ENCODE measurements around the gene CHCHD6.
"Not testable (repeated sequence)": the region's sequence is repeated elsewhere in the genome, so short reads cannot be mapped to it uniquely, and the experiment has no call there.

The CHCHD6 gene

GRCh38 chr3:126782536-126782935 lies 78.5 kb downstream of the CHCHD6 start:
- H3K4me3 ChIP-seq (ENCODE audit: low read depth, low read length), result no peak overlapping the region
- no peak for TF ChIP-seq CTCF (IDR thresholded peaks at IDR 0.05; ENCODE audit: borderline replicate concordance, insufficient read depth, low read depth, low read length)

DNA sequence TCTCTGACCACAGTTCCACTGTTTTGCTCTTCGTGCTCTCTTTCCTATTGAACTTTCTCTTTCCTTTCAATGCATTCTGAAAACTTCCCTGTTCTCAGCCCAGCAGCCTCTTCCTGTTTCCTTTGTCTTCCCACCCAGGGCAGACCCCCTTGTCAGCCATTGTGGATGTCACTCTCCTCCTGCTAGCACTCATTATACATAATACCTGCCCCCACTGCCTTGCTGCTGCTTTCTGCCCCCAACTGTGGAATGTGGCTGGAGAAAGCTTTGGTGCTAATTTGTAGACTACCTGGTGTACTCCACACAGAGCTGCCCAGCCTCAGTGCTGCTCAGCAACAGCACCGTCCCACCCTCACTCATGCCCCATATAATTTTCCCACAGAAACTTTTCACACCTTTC lies 80.2 kb downstream of the CHCHD6 start:
- no peak for TF ChIP-seq CTCF (IDR thresholded peaks at IDR 0.05; ENCODE audit: borderline replicate concordance, insufficient read depth, low read depth, low read length)
- H3K4me3 ChIP-seq (ENCODE audit: low read depth, low read length), result no peak overlapping the region

GRCh38 chr3:126791320-126791719 lies 87.3 kb downstream of the CHCHD6 start:
- H3K4me3 ChIP-seq (ENCODE audit: low read depth, low read length), result not testable (repeated sequence)

DNA sequence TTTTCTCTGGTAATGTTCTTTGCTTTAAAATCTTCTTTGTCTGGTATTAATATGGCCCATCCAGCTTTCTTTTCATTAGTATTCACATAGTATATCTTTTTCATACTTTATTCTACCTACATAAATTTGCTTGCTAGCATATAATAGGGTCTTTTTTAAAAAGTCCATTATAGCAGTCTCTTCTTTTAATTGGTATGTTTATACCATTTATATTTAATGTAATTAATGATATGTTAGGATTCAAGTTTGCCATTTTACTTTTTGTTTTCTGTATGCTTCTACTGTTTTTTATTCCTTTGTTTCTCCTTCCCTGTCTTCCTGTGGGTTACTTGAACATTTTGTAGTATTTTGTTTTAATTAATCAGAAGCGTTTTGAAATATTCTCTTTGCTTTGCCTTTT lies 89.0 kb downstream of the CHCHD6 start:
- no peak for TF ChIP-seq CTCF (IDR thresholded peaks at IDR 0.05; ENCODE audit: borderline replicate concordance, insufficient read depth, low read depth, low read length)
- H3K4me3 ChIP-seq (ENCODE audit: low read depth, low read length), result no peak overlapping the region

DNA sequence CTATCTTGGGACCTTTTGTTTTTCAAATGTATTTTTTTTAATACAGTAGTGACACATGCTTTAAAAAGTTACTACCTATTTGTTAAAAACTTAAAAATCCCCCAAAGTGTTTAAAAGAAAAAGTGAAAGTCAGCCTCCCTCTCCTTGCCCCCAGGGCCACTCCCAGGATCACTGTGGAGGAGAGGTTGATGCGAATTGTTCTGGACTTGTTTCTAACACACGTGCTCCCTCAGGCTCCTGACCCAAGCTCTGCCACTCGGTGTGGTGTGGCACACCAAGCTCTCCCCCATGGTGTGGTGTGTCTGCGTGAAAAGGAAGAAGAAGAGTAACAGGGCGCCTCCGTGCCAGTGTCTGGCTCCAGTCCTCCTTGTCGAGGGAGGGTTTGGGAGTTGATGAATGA lies 93.5 kb downstream of the CHCHD6 start:
- H3K4me3 ChIP-seq (ENCODE audit: low read depth, low read length), result no peak overlapping the region
- TF ChIP-seq CTCF (IDR thresholded peaks at IDR 0.05; ENCODE audit: borderline replicate concordance, insufficient read depth, low read depth, low read length), result no peak

DNA sequence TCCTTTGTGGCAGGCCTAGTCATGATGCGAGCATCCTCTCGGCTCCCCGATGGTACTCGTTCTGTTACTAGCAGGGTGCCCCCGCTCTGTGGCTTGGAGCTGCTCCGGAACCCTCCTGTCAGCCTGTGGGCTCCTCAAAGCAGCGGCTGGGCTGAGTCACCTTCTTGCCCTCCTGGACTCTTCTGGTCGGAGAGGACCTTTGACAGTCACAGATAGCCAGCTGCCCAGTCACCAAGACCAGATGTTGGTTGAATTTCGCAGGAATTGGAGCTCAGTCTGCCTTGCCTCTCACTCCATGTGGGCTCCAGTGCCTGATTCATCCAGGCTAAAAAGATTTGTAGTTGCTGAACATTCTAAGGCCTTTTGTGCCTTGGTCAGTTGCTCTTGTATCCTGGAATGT lies 94.5 kb downstream of the CHCHD6 start:
- H3K4me3 ChIP-seq (ENCODE audit: low read depth, low read length), result no peak overlapping the region
- TF ChIP-seq CTCF (IDR thresholded peaks at IDR 0.05; ENCODE audit: borderline replicate concordance, insufficient read depth, low read depth, low read length), result no peak

DNA sequence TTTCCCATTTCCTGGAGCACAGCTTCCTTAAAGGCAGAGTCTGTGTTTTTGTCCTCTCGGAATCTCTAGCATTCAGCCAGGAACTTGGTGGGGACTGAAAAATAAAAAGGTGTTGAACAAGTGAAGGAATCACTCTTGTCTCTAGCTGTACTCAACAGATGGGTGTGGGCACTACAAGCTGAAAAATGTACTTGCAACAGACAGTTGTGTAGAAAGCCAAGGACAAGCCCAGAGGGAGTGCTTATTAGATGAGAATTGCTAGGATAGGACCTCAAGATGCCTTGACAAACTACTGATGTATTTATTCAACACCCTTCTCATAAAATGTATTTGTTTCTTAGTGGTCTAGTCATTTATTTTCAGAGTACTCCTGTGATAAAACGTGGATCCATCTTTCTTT lies 95.1 kb downstream of the CHCHD6 start:
- TF ChIP-seq CTCF (IDR thresholded peaks at IDR 0.05; ENCODE audit: borderline replicate concordance, insufficient read depth, low read depth, low read length), result no peak
- no peak overlapping the region for H3K4me3 ChIP-seq (ENCODE audit: low read depth, low read length)

DNA sequence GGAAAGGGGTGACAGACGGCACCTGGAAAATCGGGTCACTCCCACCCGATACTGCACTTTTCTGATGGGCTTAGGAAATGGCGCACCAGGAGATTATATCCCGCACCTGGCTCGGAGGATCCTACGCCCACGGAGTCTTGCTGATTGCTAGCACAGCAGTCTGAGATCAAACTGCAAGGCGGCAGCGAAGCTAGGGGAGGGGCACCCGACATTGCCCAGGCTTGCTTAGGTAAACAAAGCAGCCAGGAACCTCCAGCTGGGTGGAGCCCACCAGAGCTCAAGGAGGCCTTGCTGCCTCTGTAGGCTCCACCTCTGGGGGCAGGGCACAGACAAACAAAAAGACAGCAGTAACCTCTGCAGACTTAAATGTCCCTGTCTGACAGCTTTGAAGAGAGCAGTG lies 97.3 kb downstream of the CHCHD6 start:
- H3K4me3 ChIP-seq (ENCODE audit: low read depth, low read length), result not testable (repeated sequence)
